ENCODE data around the gene MEX3C.

Gene MEX3C

DNA sequence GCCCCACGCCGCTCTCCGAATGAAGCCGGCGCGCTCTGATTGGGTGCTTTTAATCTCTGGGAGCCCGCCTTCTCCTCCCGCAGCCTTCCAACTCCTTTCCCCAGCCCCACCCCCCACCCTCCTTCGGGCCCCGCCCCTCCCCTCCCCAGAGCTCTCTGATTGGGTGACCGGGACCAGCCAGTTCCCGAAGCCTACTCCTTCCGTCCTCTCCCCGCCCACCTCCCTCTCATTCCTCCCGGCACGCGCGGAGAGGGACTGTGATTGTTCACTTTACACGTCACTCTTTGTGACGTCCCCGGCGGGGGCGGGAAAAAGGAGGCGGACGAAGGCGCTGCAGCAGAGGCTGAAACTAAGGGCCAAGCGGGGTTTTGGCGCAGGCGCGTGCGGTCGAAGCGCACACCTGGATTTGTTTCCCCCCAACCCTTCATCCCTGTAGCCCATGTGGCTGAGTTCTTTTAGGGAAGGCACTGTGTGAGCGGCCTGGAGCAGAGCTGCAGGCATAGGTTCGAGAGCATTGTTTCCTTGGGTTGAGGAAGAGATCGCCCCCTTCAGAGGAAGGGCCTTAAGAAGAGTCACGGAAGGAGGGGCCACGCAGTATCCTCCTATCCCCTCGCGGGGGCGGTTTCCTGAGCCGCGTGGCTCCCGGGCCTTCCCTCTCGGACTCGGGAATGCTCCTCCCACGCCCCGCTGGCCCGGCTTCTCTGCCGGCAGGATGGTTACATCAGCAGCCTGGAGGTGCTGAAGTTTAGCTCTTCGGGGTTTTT lies at the start of gene MEX3C:
TSS of gene MEX3C (minus strand) at position 21 of the 764 bp plus-strand sequence. CDS start 361 bp downstream, outside the sequence.
- DNase-seq (ENCODE audit: low spot score) = peak; percentile 100

DNA sequence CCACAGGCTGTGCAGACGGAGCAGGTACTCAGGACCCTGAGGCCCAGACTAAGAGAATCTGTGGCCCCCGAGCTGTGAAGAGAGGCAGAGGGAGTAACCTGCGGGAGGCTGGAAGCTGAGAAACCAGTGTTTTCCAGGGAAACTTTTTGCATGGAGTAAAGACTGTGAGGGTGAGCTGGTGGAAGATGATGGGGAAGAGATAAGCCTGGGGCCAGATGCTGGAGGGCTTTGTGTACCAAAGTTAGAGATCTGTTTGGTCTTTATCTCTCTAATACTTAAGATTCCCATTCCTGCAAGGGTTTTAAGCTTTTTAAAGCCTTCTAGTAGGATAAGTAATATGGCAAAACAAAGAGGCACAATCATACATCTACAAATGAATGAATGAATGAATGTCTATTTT lies 43.7 kb upstream of the MEX3C start:
- DNase-seq (ENCODE audit: low spot score) = no peak

DNA sequence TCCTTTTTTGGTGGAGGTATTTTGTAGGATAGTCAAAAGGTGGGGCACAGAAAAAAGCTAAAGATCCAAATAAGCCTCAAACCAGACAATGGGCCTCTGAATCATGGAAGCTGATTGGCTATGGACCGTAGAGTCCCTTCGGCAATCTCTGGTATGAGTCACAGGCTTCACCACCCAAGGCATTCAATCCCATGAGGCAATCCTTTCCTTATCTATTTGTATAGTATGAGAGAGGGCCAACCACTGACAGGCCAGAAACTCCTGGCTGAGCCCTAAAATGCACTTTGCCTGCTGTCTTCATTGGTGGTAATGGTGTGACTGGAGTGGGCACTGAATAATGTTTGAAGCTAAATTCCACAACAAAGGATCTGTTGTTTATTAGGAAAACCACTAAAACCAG lies 38.7 kb upstream of the MEX3C start:
- no peak for DNase-seq (ENCODE audit: low spot score)

DNA sequence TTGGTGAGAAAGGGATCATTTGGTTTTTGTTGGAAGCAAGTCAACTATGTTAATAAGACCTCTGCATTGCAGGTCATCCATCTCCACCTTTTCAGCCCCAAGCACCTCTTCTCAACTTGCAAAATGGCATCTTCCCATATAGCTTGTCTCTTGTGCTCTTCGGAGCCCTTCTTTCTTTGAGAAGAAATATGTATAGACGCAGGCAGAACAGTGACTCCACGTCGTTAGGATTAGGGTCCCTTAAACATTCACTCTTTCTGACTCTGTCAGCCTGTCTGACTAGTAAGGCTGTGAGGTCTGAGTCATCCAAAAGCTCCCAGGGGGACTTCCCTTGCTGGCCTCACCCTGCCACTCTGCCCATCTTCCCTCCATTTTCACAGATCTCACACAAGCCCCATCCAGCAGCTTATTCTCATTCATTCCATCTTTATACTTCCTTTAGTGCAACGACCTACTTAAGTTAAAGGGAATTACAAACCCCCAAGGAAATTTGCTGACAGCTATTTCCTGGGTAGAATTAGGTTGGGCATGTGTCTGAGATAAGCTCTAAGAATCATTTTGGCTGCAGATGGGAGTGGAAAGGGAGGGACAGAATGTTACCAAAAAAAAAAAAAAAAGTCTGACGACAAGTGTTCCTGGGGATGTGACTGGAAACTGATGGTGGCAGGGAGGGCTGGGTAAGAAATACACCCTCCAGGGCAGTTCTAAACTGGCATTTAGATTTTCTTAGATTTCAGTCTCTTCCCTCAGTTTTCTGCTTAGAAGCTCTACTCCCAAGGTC lies 37.7 kb upstream of the MEX3C start:
- DNase-seq (ENCODE audit: low spot score) = no peak

- no peak for DNase-seq (ENCODE audit: low spot score)
These were observed 36.9 kb upstream of the MEX3C start for GRCh38 chr18:51234117-51235008.

- no peak for DNase-seq (ENCODE audit: low spot score)
These were observed 31.8 kb upstream of the MEX3C start for GRCh38 chr18:51229328-51229727.

GRCh38 chr18:51227660-51228059 lies 30.2 kb upstream of the MEX3C start:
- no peak for DNase-seq (ENCODE audit: low spot score)

GRCh38 chr18:51226587-51227350 lies 29.3 kb upstream of the MEX3C start:
- DNase-seq (ENCODE audit: low spot score) = no peak

- DNase-seq (ENCODE audit: low spot score) = no peak
These were observed 28.6 kb upstream of the MEX3C start for GRCh38 chr18:51226068-51226467.

GRCh38 chr18:51212606-51213005 lies 15.1 kb upstream of the MEX3C start:
- DNase-seq (ENCODE audit: low spot score) = no peak

DNA sequence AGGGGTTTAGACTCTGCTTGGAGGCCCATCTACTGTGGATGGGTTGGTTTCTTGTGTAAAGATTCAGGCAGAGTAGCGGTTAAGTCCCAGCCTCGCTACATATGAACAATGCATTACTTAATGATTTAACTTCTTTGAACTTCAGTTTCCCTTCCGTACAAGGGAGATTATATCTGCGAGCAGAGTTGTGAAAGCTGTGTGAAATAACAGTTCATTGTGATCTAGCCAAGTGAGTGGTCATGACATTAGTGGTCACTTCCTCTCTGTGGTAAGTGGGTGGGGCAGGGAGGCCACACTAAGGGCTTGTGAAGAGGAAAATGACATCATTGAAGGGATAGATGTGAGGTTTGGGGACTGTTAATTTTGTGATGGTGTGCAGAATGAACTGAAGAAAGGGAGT lies 14.1 kb upstream of the MEX3C start:
- no peak for DNase-seq (ENCODE audit: low spot score)

- DNase-seq (ENCODE audit: low spot score) = peak; percentile 54
These were observed 445 bp downstream of the MEX3C start for GRCh38 chr18:51196811-51197660.

GRCh38 chr18:51196118-51196810 lies 1.2 kb downstream of the MEX3C start:
- peak; percentile 35 for DNase-seq (ENCODE audit: low spot score)

GRCh38 chr18:51195451-51196117 lies 1.9 kb downstream of the MEX3C start:
- peak; percentile 59 for DNase-seq (ENCODE audit: low spot score)

DNA sequence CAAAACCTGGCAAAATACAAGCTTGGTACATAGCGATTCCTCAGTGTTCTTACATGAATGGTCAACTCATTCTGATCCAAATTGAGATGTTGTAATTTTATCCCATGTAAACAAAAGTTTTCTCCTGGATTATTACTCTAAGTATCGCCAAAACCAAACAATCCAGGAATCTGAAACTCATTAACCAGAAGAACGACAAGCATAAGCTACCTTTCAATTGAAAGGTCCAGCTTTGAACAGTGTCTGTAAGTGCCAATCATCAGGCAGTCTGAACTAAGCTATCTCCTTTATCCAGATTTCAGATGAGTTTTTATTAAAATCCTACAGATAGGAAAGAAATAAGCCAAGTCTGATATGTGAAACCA lies 2.4 kb downstream of the MEX3C start:
- no peak for DNase-seq (ENCODE audit: low spot score)

DNA sequence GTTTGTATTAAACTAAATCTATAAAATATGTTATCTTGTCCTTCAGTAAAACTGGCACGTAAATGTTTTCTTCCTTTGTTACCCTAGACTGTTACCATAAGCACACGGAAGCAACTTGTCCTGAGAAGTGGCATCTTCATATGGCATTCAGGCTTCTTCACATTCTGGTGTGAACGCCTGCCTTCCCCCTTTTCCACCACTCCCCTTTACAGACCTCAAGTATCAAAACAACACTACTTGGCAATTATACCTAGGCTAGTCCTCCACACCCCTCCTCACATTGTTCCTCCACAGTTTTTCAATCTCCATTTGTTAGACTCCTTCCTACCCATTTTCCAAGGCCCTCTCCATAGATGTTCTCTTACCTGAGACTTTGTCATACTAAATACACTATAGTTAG lies 2.9 kb downstream of the MEX3C start:
- DNase-seq (ENCODE audit: low spot score) = no peak

DNA sequence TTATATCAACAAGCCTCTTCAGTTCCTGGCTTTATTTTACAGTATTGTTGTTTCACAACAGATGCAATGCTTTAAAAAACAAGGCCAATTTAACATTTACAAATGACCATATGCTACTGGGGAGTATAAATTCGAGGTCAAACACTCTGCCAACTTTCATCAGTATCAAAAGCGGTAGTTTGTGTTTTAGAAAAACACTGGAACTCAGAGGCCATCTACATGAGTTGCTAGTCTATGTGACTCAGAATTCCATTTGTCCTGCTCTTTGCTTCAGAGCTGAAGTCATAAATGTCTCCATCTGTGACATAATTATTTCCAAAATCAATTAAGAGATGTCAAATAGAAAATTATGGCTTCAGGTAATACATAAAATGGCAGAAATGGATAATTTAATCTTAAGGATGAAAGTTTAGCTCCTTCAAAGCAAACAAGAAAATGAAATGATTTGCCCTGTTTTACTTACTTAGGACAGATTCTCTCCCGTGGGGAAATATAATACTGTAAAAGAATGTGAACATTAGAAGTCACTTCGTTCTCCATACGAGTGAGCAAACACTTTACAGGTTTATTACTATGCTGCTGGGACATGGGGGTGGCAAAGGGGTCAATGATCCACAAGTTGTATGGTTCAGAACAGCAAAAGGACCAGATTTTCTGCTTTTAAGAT lies 3.7 kb downstream of the MEX3C start:
- DNase-seq (ENCODE audit: low spot score) = no peak

DNA sequence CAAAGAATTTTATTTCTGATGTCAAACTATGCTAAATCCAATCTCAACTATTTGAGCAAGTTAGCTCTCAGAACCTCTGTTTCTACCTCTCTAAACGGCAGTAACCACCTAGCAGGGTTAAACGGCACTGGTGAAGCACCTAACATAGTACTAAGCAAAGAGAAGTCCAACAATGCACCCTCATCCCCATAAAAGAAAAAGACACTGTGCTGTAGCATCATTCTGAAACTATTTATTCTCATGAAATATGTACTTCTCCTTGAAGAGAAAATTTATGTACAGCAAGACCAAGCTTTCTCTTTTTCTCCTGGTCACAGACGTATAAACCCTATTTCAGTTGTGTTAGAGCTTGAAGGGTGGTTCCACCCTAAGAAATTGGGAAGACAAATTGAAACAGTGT lies 4.8 kb downstream of the MEX3C start:
- no peak for DNase-seq (ENCODE audit: low spot score)

- no peak for DNase-seq (ENCODE audit: low spot score)
These were observed 5.5 kb downstream of the MEX3C start for GRCh38 chr18:51192026-51192425.
